ENCODE data around the gene GRPEL2.

GRPEL2 gene

DNA sequence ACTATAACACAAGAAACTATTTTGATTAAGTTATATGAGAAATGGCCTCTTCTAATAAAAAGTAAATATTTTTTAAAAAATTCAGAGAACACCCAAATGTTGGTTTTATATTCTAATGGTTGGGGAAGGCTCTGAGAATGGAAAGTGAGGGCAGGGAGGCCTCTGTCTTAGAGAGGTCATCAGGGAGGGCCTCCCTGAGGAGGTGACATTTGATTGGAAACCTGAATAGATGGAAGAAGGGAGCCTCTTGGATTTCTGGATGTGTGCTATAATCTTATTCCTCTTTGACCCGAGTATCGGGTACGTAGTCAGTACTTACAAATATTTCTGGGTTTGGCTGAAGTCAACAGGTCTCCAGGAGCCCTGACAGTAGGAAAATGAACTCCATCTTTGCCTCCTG, 26.1 kb upstream of the GRPEL2 start:
- ATAC-seq (no peak), DNase-seq (no peak)

DNA sequence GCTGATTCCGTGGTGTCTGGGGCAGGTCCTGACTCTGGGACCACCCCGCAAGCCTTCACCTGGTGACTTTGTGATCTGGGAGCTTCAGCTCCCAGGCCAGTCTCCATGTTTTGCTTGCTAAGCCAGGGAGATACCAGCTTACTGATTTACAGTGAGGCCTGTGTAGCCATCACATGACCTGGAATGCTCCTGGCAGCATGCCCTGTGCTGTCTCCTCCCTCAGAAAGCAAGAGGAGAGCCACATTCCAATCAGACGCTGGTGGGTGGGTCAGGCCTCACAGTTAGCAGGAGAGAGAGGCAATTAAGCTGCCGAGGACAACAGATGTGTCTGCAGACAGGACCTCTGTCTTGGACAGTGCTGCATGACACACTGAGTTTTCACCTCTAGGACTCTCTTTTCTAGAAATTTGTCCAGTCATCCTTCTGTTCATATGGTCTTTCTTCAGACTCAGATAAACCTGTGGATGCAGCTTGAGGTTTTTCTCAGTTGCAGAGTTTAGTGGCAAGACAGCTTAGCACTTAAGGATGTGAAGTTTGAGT, 24.4 kb upstream of the GRPEL2 start:
- no peak for ATAC-seq
- DNase-seq: no peak

DNA sequence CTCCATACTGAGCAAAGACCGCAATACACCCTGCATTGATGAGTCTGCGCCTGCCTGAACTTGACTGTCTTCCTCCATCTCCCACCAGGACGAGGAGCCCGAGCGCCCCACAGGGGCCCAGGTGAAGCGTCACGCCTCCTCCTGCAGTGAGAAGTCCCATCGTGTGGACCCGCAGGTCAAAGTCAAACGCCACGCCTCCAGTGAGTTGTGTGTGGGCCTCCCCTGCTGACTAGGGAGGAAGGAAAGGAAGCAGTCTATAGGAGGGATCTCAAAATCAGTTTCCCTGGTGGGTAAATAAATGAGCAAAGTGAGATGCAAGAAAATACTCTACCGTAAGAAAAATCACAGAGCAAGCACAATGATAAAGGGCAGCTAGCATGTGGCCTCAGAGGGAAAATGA, 22.8 kb upstream of the GRPEL2 start:
- DNase-seq: no peak
- no peak for ATAC-seq

DNA sequence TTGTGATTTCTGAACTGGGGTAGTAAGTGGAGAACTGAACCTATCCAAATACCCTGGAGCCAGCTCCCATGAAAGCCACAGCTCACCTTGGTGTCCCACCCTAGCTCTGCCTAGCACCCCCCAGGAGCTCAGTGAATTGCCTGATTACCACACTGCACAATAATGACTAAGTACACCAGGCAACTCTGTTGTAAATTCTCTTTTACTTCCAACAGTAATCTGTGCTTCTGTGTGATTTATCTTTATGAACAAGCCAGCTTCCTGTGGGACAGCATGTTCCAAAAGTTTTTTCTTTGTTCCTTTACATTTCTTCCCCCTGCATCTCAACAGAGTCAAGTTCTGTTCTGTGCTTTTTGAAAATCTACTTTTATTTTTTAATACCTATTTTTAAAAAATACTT, 22.1 kb upstream of the GRPEL2 start:
- ATAC-seq: no peak

DNA sequence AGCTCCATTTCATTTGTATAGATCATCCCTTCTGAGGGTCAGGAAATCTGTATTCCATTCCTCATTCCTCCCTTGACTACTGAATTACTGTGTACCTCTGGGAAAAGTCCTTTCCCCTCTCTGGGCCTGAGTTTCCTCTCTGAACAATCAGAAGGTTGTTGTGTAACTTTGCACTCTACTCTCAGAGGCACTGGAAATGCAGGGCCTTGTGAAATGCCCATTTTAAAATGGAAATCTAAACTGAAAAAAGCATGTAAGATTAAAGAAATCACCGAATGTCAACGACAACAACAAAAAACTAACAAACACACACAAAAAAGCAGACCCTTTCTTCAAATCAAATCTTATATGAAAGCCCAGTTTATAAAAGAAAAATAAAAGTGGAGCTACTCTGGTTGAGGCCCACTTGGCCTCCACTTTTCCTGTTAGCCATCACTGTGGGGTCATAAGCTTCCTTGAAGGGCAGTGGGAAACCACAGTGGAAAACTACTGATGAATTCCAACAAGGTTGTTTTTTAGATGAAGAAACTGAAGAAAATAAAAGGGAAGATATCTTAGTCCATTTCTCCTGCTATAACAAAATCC, 21.6 kb upstream of the GRPEL2 start:
- DNase-seq (no peak), ATAC-seq (no peak)

More for the DNA sequence above, 22.1 kb upstream of the GRPEL2 start:
- no peak for DNase-seq

DNA sequence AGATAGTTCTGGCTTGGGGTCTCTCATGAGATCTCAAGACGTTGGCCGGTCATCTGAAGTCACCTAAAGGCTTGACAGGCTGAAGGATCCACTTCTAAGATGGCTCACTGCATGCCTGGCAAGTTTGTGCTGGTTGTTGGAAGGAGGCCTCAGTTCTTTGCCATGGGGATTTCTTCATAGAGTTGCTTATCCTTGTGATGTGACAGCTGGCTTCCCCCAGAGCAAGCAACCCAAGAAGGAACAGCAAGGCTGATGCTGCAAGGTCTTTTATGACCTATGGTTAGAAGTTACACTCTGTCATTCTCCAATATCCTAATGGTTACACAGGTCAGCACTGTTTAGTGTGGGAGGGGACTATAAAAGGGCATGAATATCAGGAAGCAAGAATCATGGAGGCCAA, 20.7 kb upstream of the GRPEL2 start:
- no peak for ATAC-seq
- DNase-seq: no peak

DNA sequence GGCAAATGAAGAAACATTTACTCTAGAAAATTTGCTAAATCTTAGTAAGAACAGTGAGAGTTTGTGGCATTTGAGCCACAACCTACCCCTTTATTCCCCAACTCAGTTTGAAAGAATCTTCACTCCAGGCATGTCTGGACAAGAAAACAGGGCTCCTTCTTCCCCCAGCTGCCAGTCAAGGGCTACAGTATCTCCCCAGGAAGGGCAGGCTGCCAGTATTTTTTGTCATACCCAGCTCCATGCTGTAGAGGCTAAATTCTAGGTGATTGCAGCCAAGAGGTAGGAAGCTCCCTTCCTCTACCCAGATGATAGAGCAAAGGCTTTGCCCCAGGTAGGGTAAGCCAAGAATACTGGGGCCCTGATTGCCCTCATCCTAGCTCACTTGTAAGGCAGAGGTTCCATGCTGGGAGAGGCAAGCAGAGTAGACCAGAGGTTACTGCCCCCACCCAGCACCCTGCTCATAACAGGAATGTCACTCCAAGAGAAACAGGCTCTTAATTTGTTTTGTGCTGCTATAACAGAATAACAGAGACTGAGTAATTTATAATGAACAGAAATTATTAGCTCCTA, 20.0 kb upstream of the GRPEL2 start:
- ATAC-seq (no peak), DNase-seq (no peak)

DNA sequence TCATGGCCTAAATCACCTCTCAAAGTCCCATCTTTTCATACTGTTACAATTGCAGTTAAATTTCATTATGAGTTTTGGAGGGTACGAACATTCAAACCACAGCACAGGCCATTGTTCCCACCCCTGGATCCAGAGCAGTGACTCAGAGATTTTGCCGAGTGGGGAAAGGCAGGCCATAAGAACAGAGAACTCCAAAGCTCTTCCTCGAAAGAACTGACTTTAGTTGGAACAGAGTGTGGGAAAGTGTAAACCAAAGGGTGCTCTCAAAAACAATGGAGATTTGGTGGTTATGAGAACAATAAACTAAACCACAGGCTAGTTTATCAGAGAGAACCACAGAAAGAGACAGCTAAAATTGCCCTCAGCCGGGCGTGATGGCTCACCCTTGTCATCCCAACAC, 19.4 kb upstream of the GRPEL2 start:
- DNase-seq (no peak), ATAC-seq (no peak)

DNA sequence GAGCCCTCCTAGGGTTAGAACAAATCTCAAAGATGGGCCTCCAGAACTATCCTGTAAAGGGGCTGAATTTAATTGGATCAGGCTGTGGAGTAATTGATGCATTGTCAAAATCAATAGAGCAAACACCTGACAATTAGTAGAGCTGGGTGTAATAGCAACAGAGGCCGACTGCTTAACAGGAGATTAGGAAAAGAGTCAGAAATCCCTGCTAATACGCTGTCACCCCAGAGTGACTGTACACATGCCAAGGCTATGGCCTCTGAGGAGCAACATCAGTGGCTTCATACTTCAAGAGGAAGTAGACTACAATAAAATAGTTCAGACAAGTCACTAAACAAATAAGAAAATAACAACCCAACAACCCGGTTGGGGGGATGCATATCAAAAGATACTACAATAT, 18.7 kb upstream of the GRPEL2 start:
- no peak for ATAC-seq
- no peak for DNase-seq

DNA sequence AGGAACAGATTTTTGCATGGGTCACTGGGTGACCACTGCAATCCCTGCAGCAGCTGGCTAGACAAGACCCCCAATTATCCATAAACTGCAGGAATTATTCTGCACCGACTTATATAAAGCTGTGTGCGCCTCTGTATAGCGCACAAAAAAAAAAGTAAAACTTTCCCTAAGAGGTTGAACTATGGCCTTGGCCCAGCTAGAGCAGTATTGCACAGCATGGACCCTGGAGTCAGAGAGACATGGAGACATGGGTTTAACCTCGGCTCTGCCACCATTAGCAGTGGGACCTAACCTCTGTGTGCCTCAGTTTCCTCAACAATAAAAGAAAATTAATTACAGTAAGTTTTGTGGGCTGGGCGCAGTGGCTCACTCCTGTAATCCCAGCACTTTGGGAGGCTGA, 17.1 kb upstream of the GRPEL2 start:
- DNase-seq: no peak
- no peak for ATAC-seq

DNA sequence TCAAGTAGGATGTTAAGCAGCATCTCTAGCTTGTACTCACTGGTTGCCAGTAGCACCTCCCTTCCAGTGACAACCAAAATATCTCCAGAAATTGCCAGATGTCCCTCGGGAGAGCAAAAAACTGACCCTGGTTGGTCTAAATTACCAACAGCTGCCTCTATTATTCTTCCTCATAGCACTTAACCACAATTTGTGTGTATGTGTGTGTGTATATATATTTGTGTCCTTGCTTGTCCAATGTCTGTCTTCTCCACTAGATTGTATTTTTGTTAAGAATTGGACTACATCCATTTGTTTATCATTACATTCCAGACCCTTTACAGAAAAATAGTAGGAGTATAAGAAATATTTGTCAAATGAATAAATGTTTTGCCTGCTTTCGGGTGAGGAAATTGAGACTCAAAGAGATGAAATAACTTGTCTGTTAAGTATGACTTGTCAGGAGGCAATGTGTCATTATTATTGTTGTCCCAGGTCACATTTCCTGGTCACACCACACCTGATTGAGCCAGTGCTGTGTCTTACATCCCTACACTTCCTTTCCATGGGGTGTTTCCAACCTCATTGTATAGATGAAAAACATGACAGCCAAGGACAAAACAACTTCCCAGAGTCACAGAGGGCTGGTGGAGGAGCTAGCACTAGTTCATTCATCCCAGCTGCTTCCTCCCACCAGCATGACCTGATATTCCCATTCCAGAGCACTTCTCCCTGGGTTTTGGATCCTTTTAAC, 11.4 kb upstream of the GRPEL2 start:
- ATAC-seq (no peak), DNase-seq (no peak)

DNA sequence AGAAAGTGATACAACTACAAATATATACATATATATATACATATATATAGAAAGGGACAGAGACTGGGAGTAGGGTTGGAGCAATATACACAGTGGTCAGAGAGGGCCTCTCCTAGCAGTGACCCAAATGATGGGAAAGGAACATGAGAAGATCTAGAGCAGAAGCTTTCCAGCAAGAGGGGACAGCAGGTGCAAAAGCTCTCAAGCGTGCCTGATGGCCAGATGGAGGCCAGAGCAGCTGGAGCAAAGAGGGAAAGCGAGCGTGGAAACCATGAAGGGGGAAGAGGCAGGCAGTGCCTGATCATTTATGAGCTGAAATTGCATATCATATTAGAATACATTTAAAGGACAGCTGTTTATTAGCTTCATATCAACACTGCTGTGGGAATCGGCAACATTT, 7.6 kb upstream of the GRPEL2 start:
- DNase-seq (no peak), ATAC-seq (no peak)

DNA sequence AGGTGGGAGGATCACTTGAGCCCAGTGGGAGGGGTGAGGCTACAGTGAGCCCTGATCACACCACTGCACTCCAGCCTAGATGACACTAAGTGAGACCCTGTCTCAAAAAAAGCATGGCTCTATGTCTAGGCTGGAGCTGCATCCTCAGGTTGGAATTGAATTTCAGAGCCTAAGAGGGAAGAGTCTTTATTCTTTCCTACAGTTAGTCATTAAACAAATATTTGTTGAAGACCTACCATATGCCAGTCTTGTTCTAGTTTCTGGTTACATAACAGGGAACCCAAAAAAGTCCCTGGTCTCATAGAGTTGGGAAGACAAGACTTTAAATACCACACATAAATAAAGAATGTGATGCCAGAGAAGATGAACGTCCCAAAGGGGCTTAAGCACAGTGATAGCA, 6.9 kb upstream of the GRPEL2 start:
- DNase-seq (no peak), ATAC-seq (no peak)

DNA sequence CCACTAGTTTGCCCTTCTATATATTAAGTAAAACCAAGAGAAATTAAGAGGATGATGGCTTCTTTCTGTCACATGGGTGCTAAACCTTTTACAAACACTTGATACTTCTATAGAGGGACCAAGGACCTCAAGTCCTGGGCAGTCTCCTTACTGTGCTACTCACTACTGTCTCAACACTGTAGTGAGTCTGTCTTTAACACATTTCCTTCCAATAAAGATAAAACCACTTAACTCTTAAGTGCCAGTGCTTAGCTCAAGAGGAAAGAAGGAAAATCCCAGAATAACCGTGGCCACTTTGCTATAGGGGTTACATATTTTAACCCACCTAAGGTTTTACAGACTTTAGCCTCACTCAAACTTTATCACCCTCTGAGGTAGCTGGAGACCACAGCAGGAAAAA, 4.4 kb upstream of the GRPEL2 start:
- ATAC-seq: no peak
- no peak for DNase-seq

DNA sequence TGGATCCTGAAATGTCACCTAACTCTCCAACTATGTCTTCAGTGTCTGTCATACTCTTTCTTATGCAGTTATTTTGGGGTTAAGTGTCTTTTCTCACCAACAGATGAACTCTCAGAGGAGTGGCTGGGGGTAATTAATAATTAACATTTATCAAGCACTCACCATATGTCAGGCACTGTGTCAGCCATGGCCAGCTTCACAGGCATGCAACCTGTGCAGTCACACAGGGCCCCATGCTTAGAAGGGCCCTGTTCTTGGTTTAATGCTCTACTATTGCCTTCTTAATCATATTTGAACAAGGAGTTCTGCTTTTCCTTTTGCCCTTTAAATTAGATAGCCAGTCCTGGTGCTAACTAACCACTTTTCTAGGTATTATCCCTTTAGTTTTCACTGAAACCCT, 3.4 kb upstream of the GRPEL2 start:
- ATAC-seq: no peak
- DNase-seq: no peak

DNA sequence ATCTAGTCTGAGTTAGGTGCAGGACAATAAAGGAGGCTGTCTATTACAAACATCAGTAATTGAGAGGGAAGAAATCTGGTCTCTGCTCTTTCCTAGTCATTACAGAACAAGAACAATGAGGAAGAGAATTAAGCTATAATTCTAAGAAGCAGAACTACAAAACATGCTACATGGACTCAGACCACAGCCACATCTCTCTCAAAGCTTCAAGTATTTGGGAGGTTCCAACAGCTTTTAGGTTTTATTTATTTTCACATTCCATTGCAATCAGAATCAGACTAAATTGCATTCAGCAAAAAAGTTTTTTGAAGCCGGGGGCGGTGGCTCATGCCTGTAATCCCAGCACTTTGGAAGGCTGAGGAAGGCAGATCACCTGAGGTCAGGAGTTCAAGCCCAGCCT, 1.1 kb upstream of the GRPEL2 start:
- DNase-seq: no peak
- ATAC-seq: no peak

DNA sequence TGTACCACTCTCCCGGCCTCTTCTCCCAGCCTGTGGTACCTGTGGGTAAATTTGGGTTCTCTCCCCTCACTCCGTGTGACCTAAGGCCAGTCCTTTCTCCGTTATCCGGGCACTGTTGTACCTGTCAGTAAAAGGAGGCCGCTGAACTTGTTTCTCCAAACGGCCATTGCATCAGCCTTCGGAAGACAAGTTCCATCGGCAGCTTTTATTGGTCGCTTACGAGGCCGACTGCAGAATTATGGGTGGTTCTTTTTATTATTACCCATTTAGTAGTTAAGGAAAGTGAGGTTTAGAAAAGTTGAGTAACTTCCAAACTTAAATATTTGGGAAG, 558 bp downstream of the GRPEL2 start:
- peak; percentile 3 for ATAC-seq

DNA sequence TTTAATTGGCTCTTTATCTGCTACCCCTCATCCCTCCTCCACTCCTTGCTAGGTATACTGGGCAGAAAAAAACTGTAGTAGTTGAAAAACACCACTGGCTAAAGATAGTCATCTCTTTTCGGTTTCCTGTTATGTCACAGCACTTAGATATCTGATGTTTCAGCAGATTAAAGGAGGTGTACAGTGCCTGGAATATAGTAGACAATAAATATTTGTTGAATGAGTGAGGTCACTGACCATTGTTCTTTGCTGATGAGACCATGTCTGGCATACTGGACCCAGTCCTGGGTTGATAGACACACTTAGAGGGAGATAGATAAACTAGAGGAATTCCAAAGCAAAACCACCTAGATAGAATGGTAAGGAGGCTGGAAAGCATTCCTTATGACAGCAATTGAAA, 3.2 kb downstream of the GRPEL2 start:
- DNase-seq: no peak
- no peak for ATAC-seq

More for the DNA sequence above, 558 bp downstream of the GRPEL2 start:
- DNase-seq: no peak

DNA sequence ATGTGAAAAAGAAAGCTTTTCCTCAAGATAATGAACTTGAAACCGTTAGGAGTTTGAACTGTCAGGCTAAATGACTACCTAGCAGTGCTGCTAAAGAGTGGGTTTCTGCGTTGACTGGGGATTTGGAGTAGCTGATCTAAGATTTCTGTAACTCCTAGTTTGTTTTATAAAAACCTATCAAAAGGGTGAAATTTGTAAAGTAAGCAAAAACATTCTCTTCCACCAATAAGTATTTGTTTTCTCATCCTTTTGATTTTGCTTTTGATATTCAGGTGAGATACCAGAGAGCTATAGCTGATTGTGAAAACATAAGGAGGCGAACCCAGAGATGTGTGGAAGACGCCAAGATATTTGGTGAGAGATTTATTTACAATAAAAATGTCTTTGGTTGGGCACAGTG, 4.1 kb downstream of the GRPEL2 start:
- DNase-seq (no peak), ATAC-seq (no peak)

DNA sequence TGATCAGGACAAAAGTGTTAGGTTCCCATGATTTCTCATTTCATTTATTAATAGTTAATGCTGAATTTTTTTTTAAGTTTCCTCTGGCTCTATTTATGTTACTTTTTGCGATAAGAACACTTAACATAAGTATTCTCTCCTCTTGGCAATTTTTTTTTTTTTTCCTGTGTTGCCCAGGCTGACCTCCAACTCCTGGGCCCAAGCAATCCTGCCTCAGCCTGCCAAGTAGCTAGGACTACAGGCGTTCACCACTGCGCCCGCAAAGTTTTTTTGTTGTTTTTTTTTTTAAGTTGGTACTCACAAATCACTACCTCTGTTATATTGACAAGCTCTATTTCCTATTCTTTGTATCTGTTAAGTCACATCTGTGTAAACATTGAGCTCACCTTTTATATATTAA, 6.9 kb downstream of the GRPEL2 start:
- ATAC-seq (no peak), DNase-seq (no peak)

DNA sequence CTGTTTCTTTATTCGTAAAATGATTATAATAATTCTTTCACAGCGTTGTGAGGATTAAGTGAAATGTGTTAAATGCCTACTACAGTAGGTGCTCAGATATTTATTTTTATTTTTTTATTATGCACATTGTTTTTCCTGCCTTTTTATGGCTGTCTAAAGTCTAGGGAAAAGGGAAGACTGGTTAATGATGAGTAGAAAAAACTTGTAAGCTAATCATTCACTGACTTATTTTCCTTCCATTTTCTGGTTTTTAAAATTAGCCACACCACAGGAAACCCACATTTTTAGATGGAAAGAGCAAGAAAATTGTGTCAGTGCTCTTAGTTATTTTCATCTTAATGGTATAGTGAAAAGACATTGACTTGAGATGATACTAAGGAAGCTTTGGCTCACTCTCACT, 8.6 kb downstream of the GRPEL2 start:
- no peak for ATAC-seq
- DNase-seq: no peak

DNA sequence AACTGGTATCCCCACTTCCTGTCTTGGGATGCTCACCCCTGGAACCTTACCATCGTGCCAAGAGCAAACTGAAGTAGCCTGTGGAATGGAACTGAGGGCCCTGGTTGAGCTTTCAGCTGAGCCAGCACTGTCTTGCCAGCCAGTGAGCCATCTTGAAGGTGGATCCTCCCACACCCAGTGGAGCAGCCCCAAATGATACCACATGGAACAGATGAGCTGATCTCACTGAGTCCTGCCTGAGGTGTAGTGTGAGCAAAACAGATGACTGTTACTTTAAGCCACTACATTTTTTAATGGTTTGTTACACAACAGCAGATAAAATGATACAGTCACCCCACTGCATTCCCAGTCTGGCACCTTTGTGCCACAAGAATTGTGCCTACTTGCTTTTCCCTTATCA, 10.4 kb downstream of the GRPEL2 start:
- peak; percentile 13 for DNase-seq
- ATAC-seq: no peak

DNA sequence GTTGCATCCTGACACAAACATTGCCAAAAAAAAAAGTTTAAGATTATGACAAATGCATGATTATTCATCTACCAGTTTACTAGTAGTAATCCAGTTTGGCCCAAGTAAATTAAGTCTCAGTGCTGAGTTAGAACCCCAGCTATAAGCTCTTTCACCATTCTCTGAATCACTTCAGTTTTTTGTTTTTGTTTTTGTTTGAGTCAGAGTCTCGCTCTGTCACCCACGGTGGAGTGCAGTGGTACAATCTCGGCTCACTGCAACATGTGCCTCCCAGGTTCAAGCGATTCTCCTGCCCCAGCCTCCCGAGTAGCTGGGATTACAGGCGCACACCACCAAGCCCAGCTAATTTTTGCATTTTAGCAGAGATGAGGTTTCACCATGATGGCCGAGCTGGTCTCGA, 11.1 kb downstream of the GRPEL2 start:
- no peak for DNase-seq
- ATAC-seq: no peak

Data from stimulated activated naive CD8-positive, alpha-beta T cell treated with anti-CD3 and anti-CD28 coated beads, Interleukin-15, Interleukin-2, amounts not matched to agents 100 U/mL and 50 U/mL, for 24 hours (primary cell).